ENCODE results near the gene RXFP2. TPM values are rescaled to one million over a fixed set of nuclear protein-coding genes. Genes with fewer than 3 reads are reported as not detected.

RXFP2 gene
- total and polyA plus RNA-seq, 2 donors (not counting 3 experiments of a cell fraction or from before 2014, with no cell fraction given) = not detected

DNA sequence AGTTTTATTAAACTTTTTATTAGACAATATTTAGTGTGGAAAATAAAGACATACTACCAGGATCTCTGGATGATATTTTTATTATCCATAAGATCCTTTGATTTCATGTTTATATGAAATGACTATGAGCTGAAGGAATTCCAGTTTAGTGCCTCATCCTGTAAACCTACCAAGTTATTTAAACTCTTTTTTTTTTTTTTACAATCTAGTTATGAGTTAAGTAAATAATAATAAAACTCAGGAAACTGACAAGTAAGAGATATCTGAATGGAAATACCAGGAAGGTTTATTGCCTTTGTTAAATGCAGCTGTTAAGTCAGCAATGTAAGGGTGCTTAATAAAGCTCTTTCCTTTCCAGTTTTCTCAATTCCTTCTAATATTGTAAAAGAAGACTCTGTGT is 53.9 kb downstream of the RXFP2 start:
- H3K36me3 ChIP-seq (ENCODE audit: control insufficient read depth in 2 of 2, extremely low read depth in 1 of 2, insufficient read depth in 2 of 2, low read length in 2 of 2) = no peaks in the 10 kb centered on the region
- intact Hi-C loops (cut with micrococcal nuclease) (loop anchor here (2.0 to 5.0 kb wide), 2 partner anchors 20 to 156 kb away; no protein-coding TSS in a partner anchor), dilution Hi-C loops (cut with MboI; ENCODE audit: extremely low pct_ligation_motif_present, low sequenced_read_pairs) (no loop called here)
- peak overlapping the region; percentile 31 for H3K9ac ChIP-seq (replicated peaks; ENCODE audit: extremely low read depth, insufficient read depth, low read length)
- H2AFZ ChIP-seq (ENCODE audit: low read depth, low read length) = no peak overlapping the region
- DNase-seq (ENCODE audit: low read depth, low spot score) (peak; percentile 76), FAIRE-seq (no peak)
- H3K4me3 ChIP-seq (replicated peaks in 1 of 3; ENCODE audit: insufficient read depth in 1 of 3, low read depth in 1 of 3, low read length in 3 of 3) = peak overlapping the region in 1 of 3 experiments; percentile 22
- no peaks in the 10 kb centered on the region for H3K27me3 ChIP-seq (ENCODE audit: control insufficient read depth in 2 of 2, insufficient read depth in 2 of 2, low read length in 2 of 2)
- ChIA-PET CTCF (interaction anchor here (0.9 to 1.7 kb wide), 10 partner anchors 15 to 625 kb away, joined by 3 to 14 read pairs (median 4); no protein-coding TSS in a partner anchor), POLR2A (no interaction called here)
- H3K4me1 ChIP-seq (ENCODE audit: control insufficient read depth, extremely low read depth, insufficient read depth, low read length) = peaks cover 26% of the 10 kb centered on the region
- H3K9me1 ChIP-seq (replicated peaks; ENCODE audit: control insufficient read depth, extremely low read depth, insufficient read depth, low read length) = no peaks in the 10 kb centered on the region
- TF ChIP-seq POLR2A (IDR thresholded peaks at IDR 0.05; ENCODE audit: low read depth, low read length) = peak; percentile 31
- peak; percentile 24 for TF ChIP-seq FOS (IDR thresholded peaks at IDR 0.05; ENCODE audit: borderline replicate concordance, insufficient read depth, low read length)
- TF ChIP-seq GATA2 (IDR thresholded peaks at IDR 0.05; ENCODE audit: insufficient read depth, insufficient read length, low read depth, low read length) = no peak
- TF ChIP-seq, protein P1, sequence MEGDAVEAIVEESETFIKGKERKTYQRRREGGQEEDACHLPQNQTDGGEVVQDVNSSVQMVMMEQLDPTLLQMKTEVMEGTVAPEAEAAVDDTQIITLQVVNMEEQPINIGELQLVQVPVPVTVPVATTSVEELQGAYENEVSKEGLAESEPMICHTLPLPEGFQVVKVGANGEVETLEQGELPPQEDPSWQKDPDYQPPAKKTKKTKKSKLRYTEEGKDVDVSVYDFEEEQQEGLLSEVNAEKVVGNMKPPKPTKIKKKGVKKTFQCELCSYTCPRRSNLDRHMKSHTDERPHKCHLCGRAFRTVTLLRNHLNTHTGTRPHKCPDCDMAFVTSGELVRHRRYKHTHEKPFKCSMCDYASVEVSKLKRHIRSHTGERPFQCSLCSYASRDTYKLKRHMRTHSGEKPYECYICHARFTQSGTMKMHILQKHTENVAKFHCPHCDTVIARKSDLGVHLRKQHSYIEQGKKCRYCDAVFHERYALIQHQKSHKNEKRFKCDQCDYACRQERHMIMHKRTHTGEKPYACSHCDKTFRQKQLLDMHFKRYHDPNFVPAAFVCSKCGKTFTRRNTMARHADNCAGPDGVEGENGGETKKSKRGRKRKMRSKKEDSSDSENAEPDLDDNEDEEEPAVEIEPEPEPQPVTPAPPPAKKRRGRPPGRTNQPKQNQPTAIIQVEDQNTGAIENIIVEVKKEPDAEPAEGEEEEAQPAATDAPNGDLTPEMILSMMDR (IDR thresholded peaks at IDR 0.05; ENCODE audit: extremely low read depth in 1 of 2, insufficient read depth in 1 of 2, low read depth in 1 of 2, low read length in 2 of 2) = no peak
- TF ChIP-seq MYC (IDR thresholded peaks at IDR 0.05; ENCODE audit: low read depth, low read length) = no peak
- no peaks in the 10 kb centered on the region for H4K20me1 ChIP-seq (replicated peaks; ENCODE audit: control insufficient read depth, extremely low read depth, insufficient read depth, low read length)
- no peaks in the 10 kb centered on the region for H3K79me2 ChIP-seq (ENCODE audit: control insufficient read depth, insufficient read depth, low read length)
- H3K9me3 ChIP-seq (replicated peaks; ENCODE audit: control insufficient read depth, insufficient read depth, low read length) = no peaks in the 10 kb centered on the region
- peak overlapping the region; percentile 70 for H3K27ac ChIP-seq (ENCODE audit: insufficient read depth, low read depth, low read length)
- peak overlapping the region; percentile 66 for H3K4me2 ChIP-seq (ENCODE audit: insufficient read depth, low read length)
- no TSS peak for BruUV-seq (replicated peaks)

DNA sequence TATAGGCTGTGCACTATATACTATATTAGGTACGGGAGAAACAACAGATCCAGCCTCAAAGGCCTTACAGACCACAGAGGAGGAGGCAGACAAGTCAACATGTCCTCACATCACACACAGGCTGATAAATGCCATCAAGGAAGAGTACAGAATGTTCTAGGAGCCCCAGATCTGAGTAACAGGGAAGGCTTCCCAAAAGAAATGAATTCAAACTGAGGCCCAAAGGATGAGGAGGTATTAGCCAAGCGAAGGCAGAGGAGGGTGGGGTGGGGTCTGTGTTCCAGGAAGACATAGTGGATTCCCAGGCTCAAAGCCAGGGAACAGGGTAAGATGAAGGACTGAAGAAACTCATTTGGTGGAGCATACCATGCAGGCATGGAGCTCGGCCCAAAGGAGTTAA is 55.1 kb downstream of the RXFP2 start:
- TF ChIP-seq EZH2 (IDR thresholded peaks at IDR 0.05; ENCODE audit: borderline replicate concordance, low read depth, low read length, severe bottlenecking) (no peak), JUN (IDR thresholded peaks at IDR 0.05; ENCODE audit: borderline replicate concordance, insufficient read depth, insufficient read length, low read depth) (no peak), MYC (IDR thresholded peaks at IDR 0.05; ENCODE audit: low read depth, low read length) (no peak), GATA2 (IDR thresholded peaks at IDR 0.05; ENCODE audit: insufficient read depth, insufficient read length, low read depth, low read length) (no peak), POLR2AphosphoS5 (IDR thresholded peaks at IDR 0.05; ENCODE audit: insufficient read depth, low read depth, low read length) (no peak), FOS (IDR thresholded peaks at IDR 0.05; ENCODE audit: borderline replicate concordance, insufficient read depth, low read length) (no peak), POLR2A (IDR thresholded peaks at IDR 0.05; ENCODE audit: low read depth, low read length) (no peak)
- TF ChIP-seq, protein P1 (IDR thresholded peaks at IDR 0.05; ENCODE audit: extremely low read depth in 1 of 2, insufficient read depth in 1 of 2, low read depth in 1 of 2, low read length in 2 of 2) = no peak
- TF ChIP-seq, protein P2, sequence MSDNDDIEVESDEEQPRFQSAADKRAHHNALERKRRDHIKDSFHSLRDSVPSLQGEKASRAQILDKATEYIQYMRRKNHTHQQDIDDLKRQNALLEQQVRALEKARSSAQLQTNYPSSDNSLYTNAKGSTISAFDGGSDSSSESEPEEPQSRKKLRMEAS (IDR thresholded peaks at IDR 0.05; ENCODE audit: insufficient read depth, insufficient read length) = no peak
- H3K4me1 ChIP-seq (ENCODE audit: control insufficient read depth, extremely low read depth, insufficient read depth, low read length) = peaks cover 26% of the 10 kb centered on the region
- H3K4me3 ChIP-seq (replicated peaks in 1 of 3; ENCODE audit: insufficient read depth in 1 of 3, low read depth in 1 of 3, low read length in 3 of 3) = no peak overlapping the region
- intact Hi-C loops (cut with micrococcal nuclease) (loop anchor here (5.0 kb wide), 1 partner anchor 157 kb away; no protein-coding TSS in a partner anchor), dilution Hi-C loops (cut with MboI; ENCODE audit: extremely low pct_ligation_motif_present, low sequenced_read_pairs) (no loop called here)
- no peaks in the 10 kb centered on the region for H3K36me3 ChIP-seq (ENCODE audit: control insufficient read depth in 2 of 2, extremely low read depth in 1 of 2, insufficient read depth in 2 of 2, low read length in 2 of 2)
- H3K27ac ChIP-seq (ENCODE audit: insufficient read depth, low read depth, low read length) = no peak overlapping the region
- BruUV-seq (replicated peaks) = no TSS peak
- no peak overlapping the region for H3K9ac ChIP-seq (replicated peaks; ENCODE audit: extremely low read depth, insufficient read depth, low read length)
- no peak overlapping the region for H2AFZ ChIP-seq (ENCODE audit: low read depth, low read length)
- no peak for FAIRE-seq
- H3K4me2 ChIP-seq (ENCODE audit: insufficient read depth, low read length) = no peak overlapping the region
- H3K79me2 ChIP-seq (ENCODE audit: control insufficient read depth, insufficient read depth, low read length) = no peaks in the 10 kb centered on the region
- no peaks in the 10 kb centered on the region for H4K20me1 ChIP-seq (replicated peaks; ENCODE audit: control insufficient read depth, extremely low read depth, insufficient read depth, low read length)
- H3K27me3 ChIP-seq (ENCODE audit: control insufficient read depth in 2 of 2, insufficient read depth in 2 of 2, low read length in 2 of 2) = peaks cover 0 to 1% of the 10 kb centered on the region in 2 experiments
- CTCF ChIA-PET = interaction anchor here (0.7 kb wide), 1 partner anchor 371 kb away, joined by 3 read pairs; no protein-coding TSS in a partner anchor
- no peaks in the 10 kb centered on the region for H3K9me1 ChIP-seq (replicated peaks; ENCODE audit: control insufficient read depth, extremely low read depth, insufficient read depth, low read length)
- no peak for DNase-seq (ENCODE audit: low read depth, low spot score)
- no peaks in the 10 kb centered on the region for H3K9me3 ChIP-seq (replicated peaks; ENCODE audit: control insufficient read depth, insufficient read depth, low read length)
- POLR2A ChIA-PET = no interaction called here

Measured in endothelial cell of umbilical vein (primary cell).